Measurements from ENCODE around the gene SELENOM. TPM values are rescaled to one million over a fixed set of nuclear protein-coding genes. Genes with fewer than 3 reads are reported as not detected.

SELENOM gene
- total and polyA plus RNA-seq, 2 donors = 14.4 to 122 TPM

DNA sequence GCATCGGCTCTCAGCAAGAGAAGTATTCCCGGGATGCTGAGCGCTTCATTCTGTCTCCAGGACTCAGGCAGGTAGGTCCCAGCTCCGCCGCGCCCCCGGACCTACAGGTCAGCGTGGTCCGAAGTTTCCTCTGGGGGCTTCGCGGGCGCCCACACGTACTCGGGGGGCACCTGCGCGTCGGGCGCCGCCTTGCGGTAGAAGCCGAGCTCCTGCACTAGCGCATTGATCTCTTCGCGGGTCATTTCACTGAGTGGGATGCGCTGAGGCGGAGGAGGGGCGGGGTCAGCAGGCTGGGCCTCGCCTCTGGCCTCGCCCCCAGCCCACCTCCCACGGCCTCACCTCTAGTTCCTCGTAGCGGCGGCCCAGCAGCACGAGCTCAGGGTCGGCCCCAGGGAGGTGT lies 2.5 kb downstream of the SELENOM start:
- H3K4me3 ChIP-seq (ENCODE audit: low read length in 2 of 2) = no peak overlapping the region
- H3K27ac ChIP-seq (ENCODE audit: low read depth in 1 of 2, low read length in 1 of 2) = no peak overlapping the region
- DNase-seq (ENCODE audit: low read depth in 6 of 9, low spot score in 9 of 9) = peak in 2 of 9 donors; percentile 32 to 48
- H3K27me3 ChIP-seq (ENCODE audit: control insufficient read depth in 2 of 2, insufficient read depth in 1 of 2, low read length in 1 of 2) = peaks cover 5 to 40% of the 10 kb centered on the region in 2 donors
- peaks cover 0 to 8% of the 10 kb centered on the region in 2 donors for H3K36me3 ChIP-seq (ENCODE audit: control insufficient read depth in 2 of 2, insufficient read depth in 2 of 2, low read length in 1 of 2)
- peaks cover 5 to 18% of the 10 kb centered on the region in 2 donors for H3K4me1 ChIP-seq (ENCODE audit: control insufficient read depth in 2 of 2, insufficient read depth in 2 of 2, low read length in 2 of 2)
- 57% methylated on average over 35 of the region's 35 CpGs for WGBS
- H3K9me3 ChIP-seq (ENCODE audit: control insufficient read depth in 2 of 2, insufficient read depth in 1 of 2, low read length in 1 of 2) = no peaks in the 10 kb centered on the region

DNA sequence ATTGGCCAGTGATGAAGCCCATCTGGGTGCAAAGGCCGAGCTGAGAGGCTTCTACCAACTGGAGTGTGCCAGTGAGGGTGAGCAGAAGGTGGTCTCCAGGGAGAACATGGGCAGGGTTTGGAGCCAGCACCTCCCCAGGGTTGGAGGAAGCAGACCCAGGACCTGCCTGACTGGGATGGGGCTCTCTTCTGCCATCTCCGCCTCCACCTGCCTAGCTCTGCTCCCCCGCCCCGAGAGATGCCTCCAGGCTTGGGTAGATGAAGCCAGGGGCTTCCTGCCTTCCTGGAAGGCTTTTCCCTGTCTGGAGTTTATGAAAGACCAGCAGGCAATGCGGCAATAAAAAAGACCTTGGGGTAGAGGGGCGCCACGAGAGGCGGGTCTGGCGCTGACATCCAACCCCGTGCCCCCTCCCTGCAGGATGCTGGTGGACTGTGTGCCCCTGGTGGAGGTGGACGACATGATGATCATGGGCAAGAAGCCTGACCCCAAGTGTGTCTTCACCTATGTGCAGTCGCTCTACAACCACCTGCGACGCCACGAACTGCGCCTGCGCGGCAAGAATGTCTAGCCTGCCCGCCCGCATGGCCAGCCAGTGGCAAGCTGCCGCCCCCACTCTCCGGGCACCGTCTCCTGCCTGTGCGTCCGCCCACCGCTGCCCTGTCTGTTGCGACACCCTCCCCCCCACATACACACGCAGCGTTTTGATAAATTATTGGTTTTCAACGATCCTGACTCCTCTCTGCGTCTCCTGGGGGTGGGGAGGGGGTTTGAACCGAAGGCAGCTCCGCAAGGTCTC lies 3.3 kb downstream of the SELENOM start:
- Histone ChIP-seq H3K4me3 (ENCODE audit: low read length in 2 of 2) (no peak overlapping the region), H3K27ac (ENCODE audit: low read depth in 1 of 2, low read length in 1 of 2) (no peak overlapping the region), H3K4me1 (ENCODE audit: control insufficient read depth in 2 of 2, insufficient read depth in 2 of 2, low read length in 2 of 2) (peaks cover 5 to 18% of the 10 kb centered on the region in 2 donors), H3K27me3 (ENCODE audit: control insufficient read depth in 2 of 2, insufficient read depth in 1 of 2, low read length in 1 of 2) (peaks cover 5 to 40% of the 10 kb centered on the region in 2 donors), H3K9me3 (ENCODE audit: control insufficient read depth in 2 of 2, insufficient read depth in 1 of 2, low read length in 1 of 2) (no peaks in the 10 kb centered on the region), H3K36me3 (ENCODE audit: control insufficient read depth in 2 of 2, insufficient read depth in 2 of 2, low read length in 1 of 2) (peaks cover 2 to 15% of the 10 kb centered on the region in 2 donors)
- WGBS = 88% methylated on average over 33 of the region's 33 CpGs
- no peak for DNase-seq (ENCODE audit: low read depth in 6 of 9, low spot score in 9 of 9)

DNA sequence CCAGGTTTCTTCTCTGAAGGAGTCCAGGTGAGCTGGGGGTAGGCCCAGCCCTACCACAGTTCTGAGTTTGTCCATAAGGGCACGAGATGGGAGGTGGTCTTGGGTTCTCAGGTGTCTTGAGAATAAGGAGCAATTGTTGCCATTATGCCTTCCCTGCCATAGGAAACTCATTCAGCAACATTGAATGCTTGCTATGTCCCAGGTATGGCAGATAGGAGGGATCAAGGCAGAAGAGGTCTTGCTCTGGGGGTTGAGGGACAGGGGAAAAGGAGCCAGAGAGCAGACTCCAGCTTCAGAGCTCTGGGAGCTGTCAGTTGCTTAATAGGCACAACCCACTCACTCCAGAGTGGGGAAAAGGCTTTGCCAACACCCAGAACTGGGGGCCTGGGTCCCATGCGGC lies 4.3 kb downstream of the SELENOM start:
- H3K9me3 ChIP-seq (ENCODE audit: control insufficient read depth in 2 of 2, insufficient read depth in 1 of 2, low read length in 1 of 2) = no peaks in the 10 kb centered on the region
- H3K4me3 ChIP-seq (ENCODE audit: low read length in 2 of 2) = no peak overlapping the region
- 95% methylated on average over 2 of the region's 2 CpGs for WGBS
- peaks cover 2 to 19% of the 10 kb centered on the region in 2 donors for H3K36me3 ChIP-seq (ENCODE audit: control insufficient read depth in 2 of 2, insufficient read depth in 2 of 2, low read length in 1 of 2)
- H3K27me3 ChIP-seq (ENCODE audit: control insufficient read depth in 2 of 2, insufficient read depth in 1 of 2, low read length in 1 of 2) = peaks cover 5 to 38% of the 10 kb centered on the region in 2 donors
- no peak overlapping the region for H3K27ac ChIP-seq (ENCODE audit: low read depth in 1 of 2, low read length in 1 of 2)
- H3K4me1 ChIP-seq (ENCODE audit: control insufficient read depth in 2 of 2, insufficient read depth in 2 of 2, low read length in 2 of 2) = peaks cover 5 to 17% of the 10 kb centered on the region in 2 donors
- no peak for DNase-seq (ENCODE audit: low read depth in 6 of 9, low spot score in 9 of 9)

GRCh38 chr22:31102441-31103081 lies 4.8 kb downstream of the SELENOM start:
- no peak for DNase-seq (ENCODE audit: low read depth in 6 of 9, low spot score in 9 of 9)
- Histone ChIP-seq H3K4me1 (ENCODE audit: control insufficient read depth in 2 of 2, insufficient read depth in 2 of 2, low read length in 2 of 2) (peaks cover 2 to 12% of the 10 kb centered on the region in 2 donors), H3K9me3 (ENCODE audit: control insufficient read depth in 2 of 2, insufficient read depth in 1 of 2, low read length in 1 of 2) (no peaks in the 10 kb centered on the region), H3K36me3 (ENCODE audit: control insufficient read depth in 2 of 2, insufficient read depth in 2 of 2, low read length in 1 of 2) (peaks cover 7 to 19% of the 10 kb centered on the region in 2 donors), H3K27ac (ENCODE audit: low read depth in 1 of 2, low read length in 1 of 2) (no peak overlapping the region), H3K27me3 (ENCODE audit: control insufficient read depth in 2 of 2, insufficient read depth in 1 of 2, low read length in 1 of 2) (peaks cover 5 to 33% of the 10 kb centered on the region in 2 donors), H3K4me3 (ENCODE audit: low read length in 2 of 2) (no peak overlapping the region)
- 96% methylated on average over 8 of the region's 8 CpGs for WGBS

GRCh38 chr22:31100762-31101525 lies 6.4 kb downstream of the SELENOM start:
- Histone ChIP-seq H3K36me3 (ENCODE audit: control insufficient read depth in 2 of 2, insufficient read depth in 2 of 2, low read length in 1 of 2) (peaks cover 10 to 20% of the 10 kb centered on the region in 2 donors), H3K4me1 (ENCODE audit: control insufficient read depth in 2 of 2, insufficient read depth in 2 of 2, low read length in 2 of 2) (peaks cover 0 to 5% of the 10 kb centered on the region in 2 donors), H3K27ac (ENCODE audit: low read depth in 1 of 2, low read length in 1 of 2) (no peak overlapping the region), H3K27me3 (ENCODE audit: control insufficient read depth in 2 of 2, insufficient read depth in 1 of 2, low read length in 1 of 2) (peaks cover 0 to 18% of the 10 kb centered on the region in 2 donors), H3K4me3 (ENCODE audit: low read length in 2 of 2) (no peak overlapping the region), H3K9me3 (ENCODE audit: control insufficient read depth in 2 of 2, insufficient read depth in 1 of 2, low read length in 1 of 2) (no peaks in the 10 kb centered on the region)
- WGBS = 97% methylated on average over 18 of the region's 18 CpGs
- no peak for DNase-seq (ENCODE audit: low read depth in 6 of 9, low spot score in 9 of 9)

GRCh38 chr22:31099841-31100761 lies 7.3 kb downstream of the SELENOM start:
- 98% methylated on average over 34 of the region's 34 CpGs for WGBS
- Histone ChIP-seq H3K4me3 (ENCODE audit: low read length in 2 of 2) (no peak overlapping the region), H3K36me3 (ENCODE audit: control insufficient read depth in 2 of 2, insufficient read depth in 2 of 2, low read length in 1 of 2) (peaks cover 10 to 28% of the 10 kb centered on the region in 2 donors), H3K27ac (ENCODE audit: low read depth in 1 of 2, low read length in 1 of 2) (no peak overlapping the region), H3K27me3 (ENCODE audit: control insufficient read depth in 2 of 2, insufficient read depth in 1 of 2, low read length in 1 of 2) (peaks cover 0 to 9% of the 10 kb centered on the region in 2 donors), H3K9me3 (ENCODE audit: control insufficient read depth in 2 of 2, insufficient read depth in 1 of 2, low read length in 1 of 2) (no peaks in the 10 kb centered on the region), H3K4me1 (ENCODE audit: control insufficient read depth in 2 of 2, insufficient read depth in 2 of 2, low read length in 2 of 2) (peaks cover 0 to 2% of the 10 kb centered on the region in 2 donors)
- no peak for DNase-seq (ENCODE audit: low read depth in 6 of 9, low spot score in 9 of 9)

DNA sequence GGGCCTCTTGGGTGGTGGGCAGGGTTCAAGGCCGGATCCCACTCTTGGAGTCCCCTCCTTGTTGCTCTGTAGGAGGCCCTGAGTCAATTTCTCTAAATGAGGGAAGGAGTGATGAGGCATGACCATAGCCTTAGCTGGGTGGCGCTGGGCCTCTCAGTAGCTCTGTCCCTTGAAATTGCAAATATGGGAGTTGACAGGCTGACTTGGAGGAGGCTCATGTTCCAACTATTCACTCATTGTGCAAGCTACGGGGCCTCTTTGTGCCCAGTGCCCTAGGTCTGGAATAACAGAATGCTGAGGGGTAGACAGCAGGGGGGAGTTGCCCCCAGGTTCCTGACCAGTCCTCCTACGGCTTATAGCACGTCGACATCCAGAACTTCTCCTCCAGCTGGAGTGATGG lies 8.0 kb downstream of the SELENOM start:
- H3K4me3 ChIP-seq (ENCODE audit: low read length in 2 of 2) = no peak overlapping the region
- no peaks in the 10 kb centered on the region for H3K4me1 ChIP-seq (ENCODE audit: control insufficient read depth in 2 of 2, insufficient read depth in 2 of 2, low read length in 2 of 2)
- WGBS = 99% methylated on average over 6 of the region's 6 CpGs
- DNase-seq (ENCODE audit: low read depth in 6 of 9, low spot score in 9 of 9) = no peak
- H3K36me3 ChIP-seq (ENCODE audit: control insufficient read depth in 2 of 2, insufficient read depth in 2 of 2, low read length in 1 of 2) = peaks cover 10 to 29% of the 10 kb centered on the region in 2 donors
- H3K27me3 ChIP-seq (ENCODE audit: control insufficient read depth in 2 of 2, insufficient read depth in 1 of 2, low read length in 1 of 2) = peaks cover 0 to 3% of the 10 kb centered on the region in 2 donors
- no peaks in the 10 kb centered on the region for H3K9me3 ChIP-seq (ENCODE audit: control insufficient read depth in 2 of 2, insufficient read depth in 1 of 2, low read length in 1 of 2)
- no peak overlapping the region for H3K27ac ChIP-seq (ENCODE audit: low read depth in 1 of 2, low read length in 1 of 2)

DNA sequence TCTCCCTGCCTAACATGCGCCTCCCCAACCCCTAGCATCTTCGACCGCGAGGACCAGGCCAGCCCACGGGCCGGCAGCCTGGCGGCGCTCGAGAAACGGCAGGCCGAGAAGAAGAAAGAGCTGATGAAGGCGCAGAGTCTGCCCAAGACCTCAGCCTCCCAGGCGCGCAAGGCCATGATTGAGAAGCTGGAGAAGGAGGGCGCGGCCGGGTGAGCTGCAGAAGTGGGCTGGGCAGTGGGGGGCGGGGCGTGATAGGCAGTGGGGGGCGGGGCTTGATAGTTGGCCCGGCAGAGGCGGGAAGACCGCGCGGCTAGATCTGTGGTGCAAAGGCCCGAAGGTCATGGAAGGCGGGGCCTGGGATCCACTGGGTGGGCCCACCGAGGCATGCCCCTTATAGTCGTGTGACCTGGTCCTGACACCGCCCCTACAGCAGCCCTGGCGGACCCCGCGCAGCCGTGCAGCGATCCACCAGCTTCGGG lies 8.7 kb downstream of the SELENOM start:
- no peaks in the 10 kb centered on the region for H3K27me3 ChIP-seq (ENCODE audit: control insufficient read depth in 2 of 2, insufficient read depth in 1 of 2, low read length in 1 of 2)
- H3K4me1 ChIP-seq (ENCODE audit: control insufficient read depth in 2 of 2, insufficient read depth in 2 of 2, low read length in 2 of 2) = no peaks in the 10 kb centered on the region
- DNase-seq (ENCODE audit: low read depth in 6 of 9, low spot score in 9 of 9) = no peak
- H3K36me3 ChIP-seq (ENCODE audit: control insufficient read depth in 2 of 2, insufficient read depth in 2 of 2, low read length in 1 of 2) = peaks cover 10 to 35% of the 10 kb centered on the region in 2 donors
- no peak overlapping the region for H3K4me3 ChIP-seq (ENCODE audit: low read length in 2 of 2)
- H3K9me3 ChIP-seq (ENCODE audit: control insufficient read depth in 2 of 2, insufficient read depth in 1 of 2, low read length in 1 of 2) = no peaks in the 10 kb centered on the region
- no peak overlapping the region for H3K27ac ChIP-seq (ENCODE audit: low read depth in 1 of 2, low read length in 1 of 2)
- 98% methylated on average over 36 of the region's 36 CpGs for WGBS

All from thymus (tissue), 11 donors.